Endothelial cell (in vitro differentiated cells): ENCODE results near the gene C14orf119. TPM values are rescaled to one million over a fixed set of nuclear protein-coding genes. Genes with fewer than 3 reads are reported as not detected.

Experiments used
- DNase-seq: peaks from one replicate; pipeline ENCODE4 v3.0.0; 2021; ENCODE audit warnings: low spot score
- H3K27ac Mint-ChIP-seq: one replicate; pipeline ENCODE4 v1.8.0; 2021; ENCODE audit warnings: mixed read lengths, inconsistent platforms; ENCODE audit not compliant: unreplicated experiment
- H3K27me3 Mint-ChIP-seq: one replicate; pipeline ENCODE4 v1.8.0; 2021; ENCODE audit warnings: mild to moderate bottlenecking, moderate library complexity, mixed read lengths, inconsistent platforms; ENCODE audit not compliant: unreplicated experiment
- H3K36me3 Mint-ChIP-seq: one replicate; pipeline ENCODE4 v1.8.0; 2021; ENCODE audit warnings: mild to moderate bottlenecking, low read depth, mixed read lengths, inconsistent platforms; ENCODE audit not compliant: unreplicated experiment
- H3K4me1 Mint-ChIP-seq: one replicate; pipeline ENCODE4 v1.8.0; 2021; ENCODE audit warnings: mild to moderate bottlenecking, mixed read lengths, inconsistent platforms; ENCODE audit not compliant: unreplicated experiment
- H3K4me3 Mint-ChIP-seq: one replicate; pipeline ENCODE4 v1.8.0; 2021; ENCODE audit warnings: mild to moderate bottlenecking, mixed read lengths, inconsistent platforms; ENCODE audit not compliant: unreplicated experiment
- H3K9me3 Mint-ChIP-seq: one replicate; pipeline ENCODE4 v1.8.0; 2021; ENCODE audit warnings: mixed read lengths, inconsistent platforms; ENCODE audit not compliant: unreplicated experiment
- CTCF ChIP-seq: fragments of 200-600 bp; sonication (generic); IDR thresholded peaks from one replicate; pipeline ENCODE4 v1.5.0; 2021; ENCODE audit warnings: antibody characterized with exemption; ENCODE audit not compliant: unreplicated experiment
- total RNA-seq: library from RNA; stranded (reverse); fragmentation: NEBNext Ultra II Directional; extraction: Animal tissue kit (Norgen Biotek cat#: 25700); gene quantifications from one replicate; pipeline ENCODE4 v1.2.1, GENCODE V29; 2021; ENCODE audit not compliant: unreplicated experiment

Gene C14orf119
- total RNA-seq, 1 donor from 2014 or later = 55.2 TPM

GRCh38 chr14:23130871-23131270 lies 35.6 kb downstream of the C14orf119 start:
- no peak for DNase-seq
- Mint-ChIP-seq H3K4me3 (no peak overlapping the region), H3K4me1 (peaks cover 11% of the 10 kb centered on the region), H3K27me3 (peaks cover 3% of the 10 kb centered on the region), H3K36me3 (peaks cover 9% of the 10 kb centered on the region), H3K27ac (no peak overlapping the region), H3K9me3 (no peaks in the 10 kb centered on the region)
- TF ChIP-seq CTCF = no peak

GRCh38 chr14:23131482-23131881 lies 36.2 kb downstream of the C14orf119 start:
- DNase-seq = no peak
- Mint-ChIP-seq H3K27me3 (peaks cover 1% of the 10 kb centered on the region), H3K4me3 (no peak overlapping the region), H3K4me1 (peaks cover 14% of the 10 kb centered on the region), H3K36me3 (peaks cover 6% of the 10 kb centered on the region), H3K27ac (no peak overlapping the region), H3K9me3 (no peaks in the 10 kb centered on the region)
- no peak for TF ChIP-seq CTCF

- peaks cover 14% of the 10 kb centered on the region for H3K4me1 Mint-ChIP-seq
- H3K4me3 Mint-ChIP-seq = no peak overlapping the region
- TF ChIP-seq CTCF = no peak
- no peak for DNase-seq
- H3K27ac Mint-ChIP-seq = no peak overlapping the region
- H3K27me3 Mint-ChIP-seq = peaks cover 1% of the 10 kb centered on the region
- H3K36me3 Mint-ChIP-seq = peaks cover 6% of the 10 kb centered on the region
- no peaks in the 10 kb centered on the region for H3K9me3 Mint-ChIP-seq
These were observed 37.7 kb downstream of the C14orf119 start for GRCh38 chr14:23132970-23133369.

DNA sequence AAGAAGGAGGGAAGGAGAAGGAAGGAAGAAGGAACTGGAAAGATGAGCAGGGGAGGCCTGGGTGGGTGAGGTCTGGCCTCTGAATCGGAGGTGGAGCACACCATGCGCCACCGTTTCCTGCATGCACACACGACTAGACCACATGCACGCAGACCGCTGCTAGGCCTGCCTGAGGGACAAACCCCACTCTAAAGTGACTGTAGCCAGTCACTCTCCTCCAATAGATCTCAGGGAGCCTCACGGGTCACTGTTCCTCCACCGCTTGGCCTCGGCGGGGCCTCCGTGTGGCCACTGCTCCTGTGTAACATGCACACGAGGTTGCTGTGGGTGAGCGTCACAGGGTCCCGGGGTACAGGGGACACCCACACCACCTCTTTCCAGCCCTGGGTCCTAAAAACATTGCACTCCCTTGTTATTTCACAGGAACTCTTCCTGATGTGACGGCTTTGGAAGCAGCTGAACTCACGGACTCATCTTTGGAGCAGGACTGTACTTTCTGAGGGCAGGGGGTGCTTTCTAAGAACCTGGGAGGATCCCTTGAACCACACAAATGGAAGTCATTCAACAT lies 41.3 kb downstream of the C14orf119 start:
- DNase-seq = no peak
- peaks cover 3% of the 10 kb centered on the region for H3K36me3 Mint-ChIP-seq
- no peak overlapping the region for H3K27ac Mint-ChIP-seq
- peaks cover 4% of the 10 kb centered on the region for H3K4me1 Mint-ChIP-seq
- H3K27me3 Mint-ChIP-seq = peaks cover 1% of the 10 kb centered on the region
- H3K9me3 Mint-ChIP-seq = no peaks in the 10 kb centered on the region
- no peak for TF ChIP-seq CTCF
- H3K4me3 Mint-ChIP-seq = no peak overlapping the region

GRCh38 chr14:23137192-23137812 lies 42.0 kb downstream of the C14orf119 start:
- Mint-ChIP-seq H3K27ac (peak overlapping the region; percentile 13), H3K9me3 (no peaks in the 10 kb centered on the region), H3K4me3 (no peak overlapping the region), H3K4me1 (peaks cover 4% of the 10 kb centered on the region), H3K36me3 (peaks cover 3% of the 10 kb centered on the region), H3K27me3 (peaks cover 1% of the 10 kb centered on the region)
- DNase-seq = no peak
- TF ChIP-seq CTCF = no peak
